ENCODE measurements around the gene DDX56.
A peak's percentile ranks its signal among the peaks of the same experiment; 100 is the strongest.

The DDX56 gene

DNA sequence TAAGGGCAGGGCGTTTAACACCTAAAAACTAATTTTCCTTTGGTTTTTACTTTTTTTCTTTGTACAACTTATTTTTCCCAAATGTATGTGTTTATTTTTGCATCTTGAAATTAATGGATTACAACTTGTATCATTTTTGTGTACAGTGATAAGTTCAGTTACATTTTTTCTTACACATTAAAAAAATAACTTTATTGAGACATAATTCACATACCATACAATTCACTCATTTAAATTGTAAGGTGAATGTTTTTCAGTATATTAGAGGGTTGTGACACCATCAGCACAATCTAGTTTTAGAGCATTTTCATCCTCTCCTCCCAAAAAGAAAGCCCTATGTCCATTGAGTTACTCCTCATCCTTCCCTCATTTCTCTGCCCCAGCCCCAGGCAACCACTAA is 44.3 kb upstream of the DDX56 start:
- 0 out of 2 replicates have a peak, but pooled peaks cover 1% of the 10 kb centered on the region for H3K36me3 ChIP-seq (ENCODE audit: control insufficient read depth, insufficient read depth, low read length)
- TF ChIP-seq, protein P1, sequence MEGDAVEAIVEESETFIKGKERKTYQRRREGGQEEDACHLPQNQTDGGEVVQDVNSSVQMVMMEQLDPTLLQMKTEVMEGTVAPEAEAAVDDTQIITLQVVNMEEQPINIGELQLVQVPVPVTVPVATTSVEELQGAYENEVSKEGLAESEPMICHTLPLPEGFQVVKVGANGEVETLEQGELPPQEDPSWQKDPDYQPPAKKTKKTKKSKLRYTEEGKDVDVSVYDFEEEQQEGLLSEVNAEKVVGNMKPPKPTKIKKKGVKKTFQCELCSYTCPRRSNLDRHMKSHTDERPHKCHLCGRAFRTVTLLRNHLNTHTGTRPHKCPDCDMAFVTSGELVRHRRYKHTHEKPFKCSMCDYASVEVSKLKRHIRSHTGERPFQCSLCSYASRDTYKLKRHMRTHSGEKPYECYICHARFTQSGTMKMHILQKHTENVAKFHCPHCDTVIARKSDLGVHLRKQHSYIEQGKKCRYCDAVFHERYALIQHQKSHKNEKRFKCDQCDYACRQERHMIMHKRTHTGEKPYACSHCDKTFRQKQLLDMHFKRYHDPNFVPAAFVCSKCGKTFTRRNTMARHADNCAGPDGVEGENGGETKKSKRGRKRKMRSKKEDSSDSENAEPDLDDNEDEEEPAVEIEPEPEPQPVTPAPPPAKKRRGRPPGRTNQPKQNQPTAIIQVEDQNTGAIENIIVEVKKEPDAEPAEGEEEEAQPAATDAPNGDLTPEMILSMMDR (IDR thresholded peaks at IDR 0.05; ENCODE audit: insufficient read depth, low read length, poor library complexity, severe bottlenecking) = no peak
- H3K27me3 ChIP-seq (replicated peaks; ENCODE audit: control insufficient read depth, insufficient read depth, low read length) = no peaks in the 10 kb centered on the region
- DNase-seq (ENCODE audit: extremely low read depth, insufficient read length) = no peak
- H3K4me3 ChIP-seq (replicated peaks; ENCODE audit: low read depth, low read length) = peak overlapping the region; percentile 27; the same call in 1 of the 2 replicates

DNA sequence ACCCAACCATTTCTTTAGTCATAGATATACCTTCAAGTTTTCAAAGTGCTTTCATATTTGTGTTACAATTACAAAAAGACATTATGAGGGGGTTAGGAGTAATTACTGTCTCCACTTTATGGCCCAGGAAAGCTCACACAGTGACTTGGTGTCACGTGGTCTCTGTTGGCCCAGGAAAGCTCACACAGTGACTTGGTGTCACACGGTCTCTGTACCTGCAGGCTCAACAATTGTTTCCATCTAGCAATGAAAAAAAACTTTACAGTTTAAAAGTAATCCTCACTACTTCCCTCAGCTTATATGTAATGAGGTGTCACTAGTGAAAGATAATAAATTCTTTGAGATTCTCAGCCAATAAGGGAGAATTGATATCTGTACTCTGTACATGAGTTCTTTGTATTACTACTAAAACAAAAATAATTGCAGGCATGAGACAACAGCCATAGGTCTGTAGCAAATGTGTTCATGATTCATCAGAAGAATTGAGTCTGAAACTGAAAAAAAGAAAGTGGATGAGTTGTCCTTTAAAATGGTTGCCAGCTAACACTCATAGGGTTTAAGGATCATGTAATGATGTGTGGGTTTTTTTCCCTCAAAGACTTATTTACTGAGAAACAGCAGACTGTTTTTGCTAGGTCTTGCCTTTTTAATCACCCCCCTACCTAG is 43.6 kb upstream of the DDX56 start:
- no peaks in the 10 kb centered on the region for H3K27me3 ChIP-seq (replicated peaks; ENCODE audit: control insufficient read depth, insufficient read depth, low read length)
- H3K4me3 ChIP-seq (replicated peaks; ENCODE audit: low read depth, low read length) = no peak overlapping the region; the same call in 1 of the 2 replicates
- 0 out of 2 replicates have a peak, but pooled peaks cover 1% of the 10 kb centered on the region for H3K36me3 ChIP-seq (ENCODE audit: control insufficient read depth, insufficient read depth, low read length)
- TF ChIP-seq, protein P1 (IDR thresholded peaks at IDR 0.05; ENCODE audit: insufficient read depth, low read length, poor library complexity, severe bottlenecking) = no peak
- DNase-seq (ENCODE audit: extremely low read depth, insufficient read length) = no peak

DNA sequence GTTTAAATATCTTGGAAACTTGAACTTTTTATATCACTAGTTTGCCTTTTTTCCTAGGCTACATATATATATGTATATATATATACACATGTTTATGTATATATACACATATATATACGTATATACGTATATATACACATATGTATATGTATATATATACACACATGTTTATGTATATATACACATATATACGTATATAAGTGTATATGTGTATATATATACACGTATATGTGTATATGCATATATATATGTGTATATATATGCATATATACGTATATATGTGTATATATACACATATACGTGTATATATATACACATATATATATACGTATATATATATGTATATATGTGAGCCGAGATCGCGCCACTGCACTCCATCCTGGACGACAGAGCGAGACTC is 42.8 kb upstream of the DDX56 start:
- no peak overlapping the region for H3K4me3 ChIP-seq (replicated peaks; ENCODE audit: low read depth, low read length)
- H3K36me3 ChIP-seq (ENCODE audit: control insufficient read depth, insufficient read depth, low read length) = 0 out of 2 replicates have a peak, but pooled peaks cover 1% of the 10 kb centered on the region
- no peaks in the 10 kb centered on the region for H3K27me3 ChIP-seq (replicated peaks; ENCODE audit: control insufficient read depth, insufficient read depth, low read length)
- TF ChIP-seq, protein P1 (IDR thresholded peaks at IDR 0.05; ENCODE audit: insufficient read depth, low read length, poor library complexity, severe bottlenecking) = no peak
- DNase-seq (ENCODE audit: extremely low read depth, insufficient read length) = no peak

DNA sequence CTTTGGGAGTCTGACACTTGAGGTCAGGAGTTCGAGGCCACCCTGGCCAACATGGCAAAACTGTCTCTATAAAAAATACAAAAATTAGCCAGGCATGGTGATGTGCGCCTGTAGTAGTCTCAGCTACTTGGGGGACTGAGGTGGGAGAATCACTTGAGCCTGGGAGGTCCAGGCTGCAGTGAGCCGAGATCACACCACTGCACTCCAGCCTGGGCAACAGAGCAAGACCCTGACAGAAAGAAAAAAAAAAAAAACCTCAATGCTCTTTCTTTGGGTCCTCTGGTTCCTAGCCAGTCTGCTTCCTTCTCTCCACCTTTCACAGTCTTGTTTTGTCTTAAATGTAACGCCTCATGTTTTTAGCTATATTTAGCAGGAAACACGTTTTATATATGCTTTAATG is 42.1 kb upstream of the DDX56 start:
- no peak overlapping the region for H3K4me3 ChIP-seq (replicated peaks; ENCODE audit: low read depth, low read length)
- H3K36me3 ChIP-seq (ENCODE audit: control insufficient read depth, insufficient read depth, low read length) = 0 out of 2 replicates have a peak, but pooled peaks cover 1% of the 10 kb centered on the region
- TF ChIP-seq, protein P1 (IDR thresholded peaks at IDR 0.05; ENCODE audit: insufficient read depth, low read length, poor library complexity, severe bottlenecking) = no peak
- no peaks in the 10 kb centered on the region for H3K27me3 ChIP-seq (replicated peaks; ENCODE audit: control insufficient read depth, insufficient read depth, low read length)
- DNase-seq (ENCODE audit: extremely low read depth, insufficient read length) = no peak

DNA sequence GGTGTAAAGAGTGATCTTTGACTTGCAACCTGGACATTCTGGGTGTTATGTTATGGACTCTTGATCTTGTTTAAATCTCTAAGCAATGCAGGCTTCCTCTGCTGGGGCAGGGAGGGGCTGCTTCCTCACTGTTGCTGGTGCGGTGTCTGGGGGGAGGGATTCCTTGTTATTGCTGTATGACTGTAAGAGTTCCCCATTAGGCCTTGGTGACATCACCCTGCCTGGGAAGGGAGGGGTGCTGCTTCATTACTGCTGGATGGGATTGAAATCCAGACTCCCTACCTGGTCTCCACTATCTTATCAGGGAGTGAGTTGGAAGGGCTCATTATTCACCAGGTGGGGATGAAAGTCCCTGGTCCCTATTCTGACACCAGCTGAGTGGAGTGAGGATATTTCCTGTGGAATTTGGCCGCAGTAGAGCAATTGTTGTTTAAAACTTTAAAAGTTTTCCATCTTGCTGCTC is 41.5 kb upstream of the DDX56 start:
- TF ChIP-seq, protein P1 (IDR thresholded peaks at IDR 0.05; ENCODE audit: insufficient read depth, low read length, poor library complexity, severe bottlenecking) = no peak
- Histone ChIP-seq H3K4me3 (replicated peaks; ENCODE audit: low read depth, low read length) (no peak overlapping the region), H3K36me3 (ENCODE audit: control insufficient read depth, insufficient read depth, low read length) (0 out of 2 replicates have a peak, but pooled peaks cover 1% of the 10 kb centered on the region), H3K27me3 (replicated peaks; ENCODE audit: control insufficient read depth, insufficient read depth, low read length) (no peaks in the 10 kb centered on the region)
- DNase-seq (ENCODE audit: extremely low read depth, insufficient read length) = no peak
